ENCODE data around the gene LRP1B. TPM values are rescaled to one million over a fixed set of nuclear protein-coding genes. Genes with fewer than 3 reads are reported as not detected.
A peak's percentile ranks its signal among the peaks of the same experiment; 100 is the strongest.

LRP1B gene
- total RNA-seq, 2 donors from 2014 or later: 0.79 to 1.8 TPM

DNA sequence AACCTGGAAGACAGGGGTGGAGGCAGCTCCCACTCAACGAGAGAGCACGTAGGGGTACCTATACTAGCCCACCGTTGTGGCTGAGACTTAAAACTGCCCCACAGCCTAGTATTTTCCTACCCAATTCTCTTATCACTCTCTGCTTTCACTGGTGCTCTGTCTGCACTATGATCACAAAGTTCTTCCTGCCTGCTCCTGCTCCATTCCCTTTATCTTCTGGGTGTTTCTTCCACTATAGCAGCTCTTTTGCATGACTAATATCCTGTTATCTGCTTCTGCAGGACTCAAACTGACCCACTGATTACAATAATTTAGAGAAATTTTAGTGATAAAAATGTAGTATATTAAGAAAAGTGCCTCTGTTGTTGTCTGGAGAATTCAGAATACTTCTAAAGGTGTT is 184.8 kb downstream of the LRP1B start:
- Histone ChIP-seq H3K27ac (ENCODE audit: low read depth, low read length) (no peak overlapping the region), H3K27me3 (ENCODE audit: control insufficient read depth, insufficient read depth, low read length, poor library complexity, severe bottlenecking) (no peaks in the 10 kb centered on the region), H3K36me3 (ENCODE audit: control insufficient read depth, insufficient read depth, low read length) (no peaks in the 10 kb centered on the region), H3K9ac (ENCODE audit: extremely low read depth, low read length, poor library complexity, severe bottlenecking) (no peak overlapping the region), H3K4me3 (ENCODE audit: low read length) (no peak overlapping the region), H3K4me1 (ENCODE audit: control insufficient read depth, insufficient read depth, low read length) (peaks cover 2% of the 10 kb centered on the region), H3K9me3 (ENCODE audit: control insufficient read depth, low read length) (no peaks in the 10 kb centered on the region)
- TF ChIP-seq, protein P1, sequence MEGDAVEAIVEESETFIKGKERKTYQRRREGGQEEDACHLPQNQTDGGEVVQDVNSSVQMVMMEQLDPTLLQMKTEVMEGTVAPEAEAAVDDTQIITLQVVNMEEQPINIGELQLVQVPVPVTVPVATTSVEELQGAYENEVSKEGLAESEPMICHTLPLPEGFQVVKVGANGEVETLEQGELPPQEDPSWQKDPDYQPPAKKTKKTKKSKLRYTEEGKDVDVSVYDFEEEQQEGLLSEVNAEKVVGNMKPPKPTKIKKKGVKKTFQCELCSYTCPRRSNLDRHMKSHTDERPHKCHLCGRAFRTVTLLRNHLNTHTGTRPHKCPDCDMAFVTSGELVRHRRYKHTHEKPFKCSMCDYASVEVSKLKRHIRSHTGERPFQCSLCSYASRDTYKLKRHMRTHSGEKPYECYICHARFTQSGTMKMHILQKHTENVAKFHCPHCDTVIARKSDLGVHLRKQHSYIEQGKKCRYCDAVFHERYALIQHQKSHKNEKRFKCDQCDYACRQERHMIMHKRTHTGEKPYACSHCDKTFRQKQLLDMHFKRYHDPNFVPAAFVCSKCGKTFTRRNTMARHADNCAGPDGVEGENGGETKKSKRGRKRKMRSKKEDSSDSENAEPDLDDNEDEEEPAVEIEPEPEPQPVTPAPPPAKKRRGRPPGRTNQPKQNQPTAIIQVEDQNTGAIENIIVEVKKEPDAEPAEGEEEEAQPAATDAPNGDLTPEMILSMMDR (conservative IDR thresholded peaks at IDR 0.05): no peak
- H3K4me3 Mint-ChIP-seq: no peak overlapping the region
- WGBS, 2 experiments (ENCODE audit: insufficient coverage in 1 of 2, insufficient read length in 1 of 2): 72 to 92% methylated on average over 2 to 3 of the region's 3 CpGs
- H3K27ac Mint-ChIP-seq: no peak overlapping the region
- no peaks in the 10 kb centered on the region for H3K36me3 Mint-ChIP-seq (ENCODE audit: low read depth)
- no peaks in the 10 kb centered on the region for H3K9me3 Mint-ChIP-seq
- peaks cover 26% of the 10 kb centered on the region for H3K4me1 Mint-ChIP-seq
- H3K27me3 Mint-ChIP-seq (ENCODE audit: insufficient read depth): no peaks in the 10 kb centered on the region
- no peak for DNase-seq

GRCh38 chr2:141943918-141944317 is 186.9 kb downstream of the LRP1B start:
- H3K4me3 ChIP-seq (ENCODE audit: low read length): no peak overlapping the region
- H3K4me1 Mint-ChIP-seq: peaks cover 37% of the 10 kb centered on the region
- H3K36me3 Mint-ChIP-seq (ENCODE audit: low read depth): no peaks in the 10 kb centered on the region
- H3K9me3 Mint-ChIP-seq: no peaks in the 10 kb centered on the region
- H3K9me3 ChIP-seq (ENCODE audit: control insufficient read depth, low read length): peaks cover 3% of the 10 kb centered on the region
- H3K36me3 ChIP-seq (ENCODE audit: control insufficient read depth, insufficient read depth, low read length): no peaks in the 10 kb centered on the region
- WGBS, 2 experiments (ENCODE audit: insufficient coverage in 1 of 2, insufficient read length in 1 of 2): 93 to 95% methylated on average over 2 to 7 of the region's 7 CpGs
- H3K4me1 ChIP-seq (ENCODE audit: control insufficient read depth, insufficient read depth, low read length): peaks cover 10% of the 10 kb centered on the region
- no peaks in the 10 kb centered on the region for H3K27me3 Mint-ChIP-seq (ENCODE audit: insufficient read depth)
- H3K27ac ChIP-seq (ENCODE audit: low read depth, low read length): no peak overlapping the region
- H3K27me3 ChIP-seq (ENCODE audit: control insufficient read depth, insufficient read depth, low read length, poor library complexity, severe bottlenecking): no peaks in the 10 kb centered on the region
- TF ChIP-seq, protein P1 (conservative IDR thresholded peaks at IDR 0.05): no peak
- H3K4me3 Mint-ChIP-seq: no peak overlapping the region
- DNase-seq: no peak
- no peak overlapping the region for H3K9ac ChIP-seq (ENCODE audit: extremely low read depth, low read length, poor library complexity, severe bottlenecking)
- no peak overlapping the region for H3K27ac Mint-ChIP-seq

DNA sequence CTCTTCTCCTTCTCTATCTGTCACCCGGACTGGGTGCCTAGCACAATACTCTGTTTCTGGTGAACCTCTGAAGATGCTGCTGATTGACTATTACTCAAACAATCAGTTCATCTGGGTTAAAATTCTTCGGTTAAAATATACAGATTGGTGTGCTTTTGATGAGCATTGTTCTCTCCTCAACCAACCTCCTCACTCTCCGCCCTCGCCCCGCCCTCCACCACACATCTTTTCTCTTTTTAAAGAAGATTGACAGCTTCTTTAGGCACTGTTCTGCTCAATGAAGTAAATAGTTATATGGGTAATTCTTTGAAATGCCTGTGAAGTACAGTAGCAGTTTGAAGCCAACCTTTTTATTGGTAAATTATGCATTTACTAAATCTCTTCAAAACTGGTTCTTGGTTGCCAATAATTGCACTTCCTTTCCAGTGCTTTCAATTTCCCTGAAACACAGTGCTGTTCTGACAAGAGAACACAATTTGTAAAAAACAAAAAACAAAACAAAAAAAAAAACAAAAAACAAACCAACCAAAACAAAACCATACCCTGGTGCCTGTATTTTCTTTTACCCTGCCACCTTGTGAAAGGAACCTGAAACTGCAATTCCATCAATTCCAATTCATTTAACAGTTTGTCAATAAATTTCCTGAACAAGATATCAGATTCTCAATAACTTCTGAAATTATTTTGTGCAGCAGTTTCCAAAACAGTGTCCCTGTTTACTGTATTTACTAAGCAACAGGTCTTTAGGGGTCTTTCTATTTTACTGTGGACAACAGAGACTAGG is 188.6 kb downstream of the LRP1B start:
- H3K27ac Mint-ChIP-seq: no peak overlapping the region
- TF ChIP-seq, protein P1 (conservative IDR thresholded peaks at IDR 0.05): peak; percentile 76
- H3K27me3 Mint-ChIP-seq (ENCODE audit: insufficient read depth): no peaks in the 10 kb centered on the region
- H3K27me3 ChIP-seq (ENCODE audit: control insufficient read depth, insufficient read depth, low read length, poor library complexity, severe bottlenecking): no peaks in the 10 kb centered on the region
- 67% methylated on average over 4 of the region's 5 CpGs; no CpG with 5 or more reads in 1 of the 2 experiments for WGBS, 2 experiments (ENCODE audit: insufficient coverage in 1 of 2, insufficient read length in 1 of 2)
- H3K4me3 ChIP-seq (ENCODE audit: low read length): no peak overlapping the region
- H3K4me3 Mint-ChIP-seq: no peak overlapping the region
- H3K36me3 ChIP-seq (ENCODE audit: control insufficient read depth, insufficient read depth, low read length): no peaks in the 10 kb centered on the region
- peaks cover 37% of the 10 kb centered on the region for H3K4me1 Mint-ChIP-seq
- H3K27ac ChIP-seq (ENCODE audit: low read depth, low read length): no peak overlapping the region
- H3K36me3 Mint-ChIP-seq (ENCODE audit: low read depth): peaks cover 3% of the 10 kb centered on the region
- no peak overlapping the region for H3K9ac ChIP-seq (ENCODE audit: extremely low read depth, low read length, poor library complexity, severe bottlenecking)
- H3K9me3 ChIP-seq (ENCODE audit: control insufficient read depth, low read length): peaks cover 19% of the 10 kb centered on the region
- no peak for DNase-seq
- peaks cover 11% of the 10 kb centered on the region for H3K9me3 Mint-ChIP-seq
- peaks cover 10% of the 10 kb centered on the region for H3K4me1 ChIP-seq (ENCODE audit: control insufficient read depth, insufficient read depth, low read length)
